A549 (cell line): ENCODE results near the gene MAP3K8. TPM values are rescaled to one million over a fixed set of nuclear protein-coding genes. Genes with fewer than 3 reads are reported as not detected.
"Not testable (repeated sequence)": the region's sequence is repeated elsewhere in the genome, so short reads cannot be mapped to it uniquely, and the experiment has no call there.

ENCODE experiments used
- ATAC-seq, 2 experiments: fragments of 200-7000 bp in 1 of 2; fragments of >200 bp in 1 of 2; cut with Nextera tagmentation in 1 of 2; cut with Tn5 transposase in 1 of 2; 3 replicates each; pipeline versions ENCODE4 v1.8.0 to v1.9.1; 2018 to 2020; ENCODE audit warnings: mild to moderate bottlenecking in 1 of 2, moderate library complexity in 1 of 2
- CTCF ChIA-PET: fragments of 300-600 bp; sonication (Branson Sonifier 250); formaldehyde crosslinking; extraction: SDS; loops from one replicate; lab custom pipeline; 2021; ENCODE audit warnings: antibody characterized with exemption, inconsistent platforms; lab: Yijun Ruan, JAX
- POLR2A ChIA-PET: fragments of 350-600 bp; formaldehyde crosslinking; extraction: SDS; loops from one replicate; lab custom pipeline; 2021; ENCODE audit warnings: antibody characterized with exemption, inconsistent platforms; lab: Yijun Ruan, JAX
- DNase-seq, 2 experiments: peaks; one replicate each; pipeline versions ENCODE4 v3.0.0 to v3.0.0-alpha.2; 2011 to 2016; ENCODE audit warnings: low read depth in 1 of 2, low spot score in 1 of 2
- FAIRE-seq: peaks from 2 replicates; lab custom pipeline; 2011; peaks lifted over from hg19 to GRCh38; lab: Jason Lieb, UNC
- H3K27ac ChIP-seq, 2 experiments: fragments of >200 bp; sonication (Bioruptor Twin); formaldehyde crosslinking; 3 replicates each; pipeline ENCODE4 v1.5.1; 2016 to 2017
- H3K4me1 ChIP-seq: fragments of >200 bp; sonication (Bioruptor Twin); formaldehyde crosslinking; 3 replicates; pipeline ENCODE4 v1.6.1; 2016
- H3K4me2 ChIP-seq: fragments of >200 bp; sonication (Bioruptor Twin); formaldehyde crosslinking; 3 replicates; pipeline ENCODE4 v1.6.1; 2016
- H3K4me3 ChIP-seq: fragments of >200 bp; sonication (Bioruptor Twin); formaldehyde crosslinking; 3 replicates; pipeline ENCODE4 v1.5.1; 2016
- H3K9me3 ChIP-seq: fragments of >200 bp; sonication (Bioruptor Twin); formaldehyde crosslinking; 3 replicates; pipeline ENCODE4 v1.6.1; 2016
- BHLHE40 ChIP-seq: IDR thresholded peaks from 2 replicates; pipeline ENCODE4 v1.6.1; 2012; ENCODE audit warnings: low read depth, low read length, inconsistent platforms
- CHD2 ChIP-seq: fragments of 150-350 bp; IDR thresholded peaks from 2 replicates; pipeline ENCODE4 v1.6.1; 2014; ENCODE audit warnings: low read length; ENCODE audit not compliant: partially characterized antibody
- CHD4 ChIP-seq: fragments of 200-600 bp; sonication (generic); IDR thresholded peaks from 2 replicates; pipeline ENCODE4 v1.6.1; 2016; ENCODE audit warnings: antibody characterized with exemption, mild to moderate bottlenecking, borderline replicate concordance
- EHF ChIP-seq: fragments of 250-450 bp; sonication (Bioruptor Pico); IDR thresholded peaks from 2 replicates; pipeline ENCODE4 v1.5.0; 2020; ENCODE audit warnings: mild to moderate bottlenecking
- EP300 ChIP-seq, 2 experiments: fragments of >200 bp; sonication (Bioruptor Twin); formaldehyde crosslinking; IDR thresholded peaks; 2 replicates in 1 of 2; 3 replicates in 1 of 2; pipeline ENCODE4 v1.6.1; 2016 to 2017
- FOSL2 ChIP-seq, 2 experiments: fragments of 450-650 bp in 1 of 2; fragments of >200 bp in 1 of 2; sonication (Bioruptor Twin) in 1 of 2; formaldehyde crosslinking; IDR thresholded peaks; 2 replicates each; pipeline versions ENCODE4 v1.5.0 to v1.6.1; 2016 to 2020; ENCODE audit warnings: mild to moderate bottlenecking in 1 of 2, moderate library complexity in 1 of 2
- FOXS1 ChIP-seq: fragments of 250-450 bp; sonication (Bioruptor Pico); IDR thresholded peaks from 2 replicates; pipeline ENCODE4 v1.5.0; 2020; ENCODE audit warnings: mild to moderate bottlenecking, moderate library complexity
- HDAC2 ChIP-seq: fragments of 200-600 bp; sonication (generic); IDR thresholded peaks from 2 replicates; pipeline ENCODE4 v1.6.1; 2016
- HOXB13 ChIP-seq: fragments of 250-450 bp; sonication (Bioruptor Pico); IDR thresholded peaks from 2 replicates; pipeline ENCODE4 v1.5.0; 2020; ENCODE audit warnings: low read depth, mild to moderate bottlenecking, moderate library complexity
- NFE2L2 ChIP-seq: fragments of 150-350 bp; conservative IDR thresholded peaks from 2 replicates; pipeline ENCODE4 v1.6.1; 2014; ENCODE audit warnings: low read length
- NPAS2 ChIP-seq: fragments of 250-450 bp; sonication (Bioruptor Pico); IDR thresholded peaks from 2 replicates; pipeline ENCODE4 v1.8.0; 2022; ENCODE audit warnings: mild to moderate bottlenecking, moderate library complexity, borderline replicate concordance
- NR3C1 ChIP-seq: fragments of >200 bp; sonication (Bioruptor Twin); formaldehyde crosslinking; IDR thresholded peaks from 3 replicates; pipeline ENCODE4 v1.6.1; 2017
- PBX3 ChIP-seq: IDR thresholded peaks from 2 replicates; pipeline ENCODE4 v1.6.1; 2012
- POLR2AphosphoS2 ChIP-seq: conservative IDR thresholded peaks from 2 replicates; pipeline ENCODE4 v1.6.1; 2012; ENCODE audit warnings: low read length, improper control_type of control experiment, inconsistent platforms
- RAD21 ChIP-seq, 2 experiments: fragments of >200 bp in 1 of 2; sonication (Bioruptor Twin) in 1 of 2; formaldehyde crosslinking in 1 of 2; IDR thresholded peaks in 1 of 2; conservative IDR thresholded peaks in 1 of 2; 2 replicates in 1 of 2; 3 replicates in 1 of 2; pipeline ENCODE4 v1.6.1; 2012 to 2018; ENCODE audit warnings: inconsistent platforms in 1 of 2
- RFX5 ChIP-seq: fragments of 450-650 bp; IDR thresholded peaks from 2 replicates; pipeline ENCODE4 v1.7.1; 2014; ENCODE audit warnings: antibody characterized with exemption, mild to moderate bottlenecking, moderate library complexity
- TFCP2L1 ChIP-seq: fragments of 250-450 bp; sonication (Bioruptor Pico); IDR thresholded peaks from 2 replicates; pipeline ENCODE4 v1.5.0; 2021; ENCODE audit warnings: mild to moderate bottlenecking
- USF2 ChIP-seq: fragments of 450-650 bp; IDR thresholded peaks from 2 replicates; pipeline ENCODE4 v1.6.1; 2014; ENCODE audit warnings: antibody characterized with exemption
- ZFP36 ChIP-seq: fragments of 450-650 bp; IDR thresholded peaks from 2 replicates; pipeline ENCODE4 v1.6.1; 2014; ENCODE audit warnings: borderline replicate concordance; ENCODE audit not compliant: partially characterized antibody
- ZNF302 ChIP-seq: fragments of 250-450 bp; sonication (Bioruptor Pico); IDR thresholded peaks from 2 replicates; pipeline ENCODE4 v1.9.0; 2021; ENCODE audit warnings: inconsistent platforms, mild to moderate bottlenecking, moderate library complexity
- WGBS: methylation state at CpG from one replicate; pipeline ENCODE4 v1.1.6; 2017; ENCODE audit errors: missing lambda C conversion rate; 5-methylcytosine and 5-hydroxymethylcytosine counted together
- polyA plus RNA-seq, 4 experiments: library from polyadenylated mRNA; depleted of rRNA in 3 of 4; stranded (reverse); fragments of >200 nt; fragmentation: RNase III in 1 of 4; extraction: RNeasy Plus Mini Kit Qiagen cat#74134 plus additional on column Dnase treatment in 1 of 4; gene quantifications; 2 replicates in 3 of 4; 3 replicates in 1 of 4; pipeline ENCODE4 v1.2.3, GENCODE V29; 2011 to 2017

The MAP3K8 gene
- polyA plus RNA-seq, 2 of the 4 experiments (the other 2 are of a cell fraction) = 26.4 to 50.8 TPM

- TF ChIP-seq NFE2L2 (no peak), RAD21 (conservative IDR thresholded peaks at IDR 0.05 in 1 of 2, IDR thresholded peaks at IDR 0.05 in 1 of 2) (no peak)
Measured at GRCh38 chr10:30472414-30473155, 38.6 kb downstream of the MAP3K8 start (continued).

- DNase-seq, H3K4me2 ChIP-seq, H3K27ac ChIP-seq, H3K4me3 ChIP-seq, H3K4me1 ChIP-seq, POLR2A ChIA-PET, ATAC-seq, FAIRE-seq, CTCF ChIA-PET, H3K9me3 ChIP-seq: not testable (repeated sequence)
- WGBS = 62% methylated on average over 5 of the region's 5 CpGs
Measured at GRCh38 chr10:30475515-30475914, 41.5 kb downstream of the MAP3K8 start.

GRCh38 chr10:30476511-30477155, 42.6 kb downstream of the MAP3K8 start:
- TF ChIP-seq NR3C1 (no peak), NPAS2 (CRISPR knock-in tag) (no peak), PBX3 (no peak), HOXB13 (CRISPR knock-in tag) (no peak), ZFP36 (no peak), CHD4 (no peak), TFCP2L1 (CRISPR knock-in tag) (no peak), USF2 (no peak), EHF (CRISPR knock-in tag) (no peak), ZNF302 (CRISPR knock-in tag) (no peak), HDAC2 (no peak), EP300 (IDR thresholded peaks at IDR 0.05) (no peak), BHLHE40 (no peak), FOSL2 (IDR thresholded peaks at IDR 0.05) (no peak), FOSL2 (CRISPR knock-in tag; IDR thresholded peaks at IDR 0.05) (no peak), FOXS1 (no peak), POLR2AphosphoS2 (no peak), CHD2 (no peak), RFX5 (no peak)
- FAIRE-seq (no peak), ATAC-seq (no peak), DNase-seq (no peak)
- H3K9me3 ChIP-seq = peaks cover 2% of the 10 kb centered on the region; the same call in 1 of the 3 replicates
- H3K4me3 ChIP-seq = no peak overlapping the region
- WGBS = 86% methylated on average over 18 of the region's 18 CpGs
- no peak overlapping the region for H3K27ac ChIP-seq
- ChIA-PET CTCF (no interaction called here), POLR2A (no interaction called here)
- no peak overlapping the region for H3K4me2 ChIP-seq
- H3K4me1 ChIP-seq = no peaks in the 10 kb centered on the region

- ATAC-seq, POLR2A ChIA-PET: not testable (repeated sequence)
- CTCF ChIA-PET = interaction anchor here (0.9 kb wide), 2 partner anchors 10 to 55 kb away, joined by 3 read pairs; no protein-coding TSS in a partner anchor
Measured at GRCh38 chr10:30479513-30479912, 45.5 kb downstream of the MAP3K8 start.

More at GRCh38 chr10:30479513-30479912, 45.5 kb downstream of the MAP3K8 start:
- not testable (repeated sequence) for H3K27ac ChIP-seq, DNase-seq, H3K4me1 ChIP-seq, H3K4me2 ChIP-seq, H3K4me3 ChIP-seq, FAIRE-seq
- H3K9me3 ChIP-seq = peaks cover 20% of the 10 kb centered on the region
- 73% methylated on average over 8 of the region's 8 CpGs for WGBS
